ENCODE data around the gene FAM174B. TPM values are rescaled to one million over a fixed set of nuclear protein-coding genes. Genes with fewer than 3 reads are reported as not detected.

Gene FAM174B
- total RNA-seq, 2 donors from 2014 or later, result 25.2 to 25.7 TPM

DNA sequence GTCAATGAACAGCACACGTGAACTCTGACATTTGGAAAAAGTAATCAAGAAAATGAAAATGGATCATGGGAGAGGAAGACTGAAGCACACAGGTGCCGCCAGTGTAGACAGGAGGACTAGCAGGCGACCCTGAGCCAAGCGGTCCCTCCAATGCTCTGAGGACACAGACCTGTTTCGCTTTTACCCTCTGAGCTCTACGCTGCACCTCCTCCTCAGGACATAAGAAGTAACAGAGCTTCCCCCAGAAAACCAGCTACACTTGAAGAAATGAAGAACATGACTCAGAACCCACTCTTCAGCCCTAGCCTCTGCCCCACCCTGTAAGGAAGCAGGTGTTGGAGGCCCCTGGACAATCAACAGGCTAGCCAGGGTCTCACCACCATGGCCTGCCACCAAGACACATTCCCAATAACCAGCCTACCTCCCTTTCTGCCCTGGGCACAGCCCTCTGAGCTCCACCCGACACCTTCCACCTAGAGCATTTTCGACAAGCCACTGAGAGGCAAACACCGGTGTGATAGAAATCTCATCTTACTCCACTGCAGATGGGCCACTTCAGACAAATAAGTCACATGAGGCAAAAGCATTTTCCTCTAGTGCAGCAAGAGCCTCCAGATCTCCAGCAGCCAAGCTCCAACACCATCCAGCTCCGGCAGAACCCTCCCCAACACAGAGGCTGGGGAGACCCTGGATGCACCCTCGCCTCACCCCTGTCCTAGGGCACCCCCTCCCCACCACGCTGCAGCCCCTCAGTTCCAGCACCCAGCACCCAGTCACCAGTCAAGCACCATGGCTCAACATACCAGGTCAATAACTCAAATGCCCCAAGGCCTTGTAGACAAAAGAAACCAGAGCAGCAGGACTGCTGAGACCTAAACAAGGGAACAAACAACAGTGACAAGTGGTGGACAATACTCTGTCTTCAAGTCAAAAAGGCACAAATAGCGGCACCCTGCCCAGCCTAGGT lies 11.4 kb downstream of the FAM174B start:
- H3K36me3 ChIP-seq, result no peaks in the 10 kb centered on the region
- H3K9me3 ChIP-seq, result no peaks in the 10 kb centered on the region
- H3K9ac ChIP-seq (ENCODE audit: low read depth in 2 of 2, low read length in 2 of 2), result no peak overlapping the region
- no peak overlapping the region for H3K4me3 ChIP-seq
- DNase-seq, result no peak
- TF ChIP-seq, protein P1, sequence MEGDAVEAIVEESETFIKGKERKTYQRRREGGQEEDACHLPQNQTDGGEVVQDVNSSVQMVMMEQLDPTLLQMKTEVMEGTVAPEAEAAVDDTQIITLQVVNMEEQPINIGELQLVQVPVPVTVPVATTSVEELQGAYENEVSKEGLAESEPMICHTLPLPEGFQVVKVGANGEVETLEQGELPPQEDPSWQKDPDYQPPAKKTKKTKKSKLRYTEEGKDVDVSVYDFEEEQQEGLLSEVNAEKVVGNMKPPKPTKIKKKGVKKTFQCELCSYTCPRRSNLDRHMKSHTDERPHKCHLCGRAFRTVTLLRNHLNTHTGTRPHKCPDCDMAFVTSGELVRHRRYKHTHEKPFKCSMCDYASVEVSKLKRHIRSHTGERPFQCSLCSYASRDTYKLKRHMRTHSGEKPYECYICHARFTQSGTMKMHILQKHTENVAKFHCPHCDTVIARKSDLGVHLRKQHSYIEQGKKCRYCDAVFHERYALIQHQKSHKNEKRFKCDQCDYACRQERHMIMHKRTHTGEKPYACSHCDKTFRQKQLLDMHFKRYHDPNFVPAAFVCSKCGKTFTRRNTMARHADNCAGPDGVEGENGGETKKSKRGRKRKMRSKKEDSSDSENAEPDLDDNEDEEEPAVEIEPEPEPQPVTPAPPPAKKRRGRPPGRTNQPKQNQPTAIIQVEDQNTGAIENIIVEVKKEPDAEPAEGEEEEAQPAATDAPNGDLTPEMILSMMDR (IDR thresholded peaks at IDR 0.05), result no peak
- no peaks in the 10 kb centered on the region for H3K4me1 ChIP-seq
- intact Hi-C loops (cut with DNase I), result no loop called here
- H3K27ac ChIP-seq, result no peak overlapping the region
- H3K27me3 ChIP-seq, result no peaks in the 10 kb centered on the region

DNA sequence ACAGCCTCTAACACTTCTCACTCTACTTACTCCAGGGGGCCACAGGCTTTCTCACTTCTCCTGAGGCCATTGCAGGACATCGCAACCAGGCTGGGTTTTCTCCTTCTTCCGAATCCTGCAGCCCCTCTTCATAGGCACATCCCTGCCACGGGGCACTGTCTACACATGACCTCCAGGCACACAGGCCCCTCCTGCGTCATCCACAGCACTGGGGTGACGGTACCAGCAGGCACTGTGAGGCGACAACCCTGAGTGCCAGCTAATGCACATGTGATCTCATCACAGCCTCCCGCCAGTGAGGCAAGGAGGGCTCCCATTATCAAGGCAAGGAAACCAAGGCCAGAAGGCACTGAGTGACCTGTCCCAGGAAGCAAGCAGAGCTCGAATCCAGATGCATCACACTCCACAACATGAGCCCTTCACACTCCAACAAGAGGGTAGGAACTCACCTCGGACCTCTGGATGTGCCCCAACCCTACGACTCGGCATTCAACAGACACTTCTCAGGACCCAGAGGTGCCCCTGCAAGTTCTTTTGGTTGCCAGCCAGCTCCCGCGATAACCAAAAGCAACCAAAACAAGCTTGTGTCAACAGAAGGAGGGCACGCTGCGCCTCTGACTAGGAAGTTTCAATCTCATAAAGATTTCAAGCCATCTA lies 16.7 kb downstream of the FAM174B start:
- Histone ChIP-seq H3K4me1 (peaks cover 7% of the 10 kb centered on the region), H3K27me3 (no peaks in the 10 kb centered on the region), H3K9me3 (no peaks in the 10 kb centered on the region), H3K36me3 (no peaks in the 10 kb centered on the region), H3K27ac (peak overlapping the region; percentile 53), H3K4me3 (no peak overlapping the region), H3K9ac (ENCODE audit: low read depth in 2 of 2, low read length in 2 of 2) (peak overlapping the region in 1 of 2 donors; percentile 32)
- DNase-seq, result no peak
- TF ChIP-seq, protein P1 (IDR thresholded peaks at IDR 0.05), result no peak
- intact Hi-C loops (cut with DNase I), result no loop called here

DNA sequence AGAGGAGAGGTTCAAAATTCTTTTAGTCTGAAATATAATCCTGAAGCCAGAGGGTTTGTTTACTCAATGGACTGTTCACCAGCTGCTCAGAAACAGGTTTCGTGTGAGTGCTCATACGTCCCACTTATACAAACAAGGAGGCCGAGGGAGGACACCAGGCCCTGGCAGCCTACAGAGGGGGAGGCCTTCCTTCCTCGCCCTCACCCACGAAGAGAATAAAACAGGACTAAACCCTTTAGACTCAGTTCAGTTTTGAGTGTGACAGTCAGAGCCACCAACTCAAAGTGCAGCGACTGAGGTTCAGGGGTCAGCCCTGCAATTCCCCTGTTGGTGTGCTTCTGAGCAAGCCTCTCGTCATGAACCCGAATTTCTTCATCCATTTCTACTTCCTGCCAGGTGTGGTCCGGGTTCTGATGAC lies 17.3 kb downstream of the FAM174B start:
- no peak for DNase-seq
- Histone ChIP-seq H3K9me3 (no peaks in the 10 kb centered on the region), H3K27ac (peak overlapping the region; percentile 53), H3K9ac (ENCODE audit: low read depth in 2 of 2, low read length in 2 of 2) (peak overlapping the region in 1 of 2 donors; percentile 32), H3K4me3 (no peak overlapping the region), H3K4me1 (peaks cover 7% of the 10 kb centered on the region), H3K36me3 (no peaks in the 10 kb centered on the region), H3K27me3 (no peaks in the 10 kb centered on the region)
- intact Hi-C loops (cut with DNase I), result no loop called here
- TF ChIP-seq, protein P1 (IDR thresholded peaks at IDR 0.05), result no peak

DNA sequence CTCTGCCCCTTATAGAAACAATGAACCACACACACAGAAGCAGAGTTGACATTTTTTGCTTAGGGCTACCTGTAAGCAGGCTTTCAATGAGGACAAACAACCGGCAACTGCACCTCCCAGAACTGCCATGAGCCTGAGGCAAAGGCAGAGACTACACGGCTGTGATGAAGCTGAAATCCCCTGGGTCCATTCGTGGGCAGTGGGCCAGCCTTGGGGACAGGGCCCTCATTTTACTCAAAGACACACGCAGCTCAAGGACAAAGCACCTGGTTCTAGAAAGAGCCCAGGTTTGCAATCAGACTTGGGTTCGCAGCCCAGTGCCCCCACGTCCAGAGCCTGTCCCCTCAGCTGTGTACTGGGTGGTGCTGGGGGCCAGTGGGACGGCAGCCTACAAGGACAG lies 17.9 kb downstream of the FAM174B start:
- peaks cover 7% of the 10 kb centered on the region for H3K4me1 ChIP-seq
- no peak for DNase-seq
- intact Hi-C loops (cut with DNase I), result no loop called here
- H3K27ac ChIP-seq, result peak overlapping the region; percentile 53
- TF ChIP-seq, protein P1 (IDR thresholded peaks at IDR 0.05), result no peak
- H3K4me3 ChIP-seq, result no peak overlapping the region
- no peaks in the 10 kb centered on the region for H3K36me3 ChIP-seq
- H3K9ac ChIP-seq (ENCODE audit: low read depth in 2 of 2, low read length in 2 of 2), result no peak overlapping the region
- no peaks in the 10 kb centered on the region for H3K9me3 ChIP-seq
- no peaks in the 10 kb centered on the region for H3K27me3 ChIP-seq

DNA sequence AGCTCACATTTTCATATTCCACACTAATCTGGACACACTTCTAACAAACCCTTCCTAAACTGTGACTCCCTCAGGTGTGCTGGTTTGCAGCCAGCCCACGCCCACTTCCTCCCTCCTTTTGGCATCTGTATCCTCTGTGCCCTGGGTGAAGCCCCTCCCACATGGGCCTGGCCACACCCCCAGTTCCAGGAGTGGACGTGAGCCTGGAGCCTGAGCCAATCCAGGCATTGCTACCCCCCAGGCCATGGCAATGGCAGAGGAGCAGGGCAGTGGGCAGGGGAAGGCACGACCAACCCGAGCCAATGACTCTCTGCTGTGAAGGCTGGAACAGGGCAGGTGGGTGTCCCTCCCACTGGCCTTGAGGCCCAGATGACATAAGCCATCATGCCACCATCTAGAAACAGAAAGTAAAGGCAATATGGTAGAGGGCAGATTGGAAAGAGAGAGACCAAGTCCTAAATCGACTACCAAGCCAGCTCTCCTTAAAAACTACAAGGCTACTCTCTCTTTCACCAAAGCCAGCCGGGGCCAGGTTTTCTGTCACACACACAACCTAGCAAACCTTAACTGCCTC lies 18.6 kb downstream of the FAM174B start:
- Histone ChIP-seq H3K4me1 (peaks cover 7% of the 10 kb centered on the region), H3K4me3 (no peak overlapping the region), H3K27me3 (no peaks in the 10 kb centered on the region), H3K9ac (ENCODE audit: low read depth in 2 of 2, low read length in 2 of 2) (no peak overlapping the region), H3K27ac (peak overlapping the region; percentile 53), H3K9me3 (no peaks in the 10 kb centered on the region), H3K36me3 (no peaks in the 10 kb centered on the region)
- DNase-seq, result peak; percentile 58
- TF ChIP-seq, protein P1 (IDR thresholded peaks at IDR 0.05), result no peak
- intact Hi-C loops (cut with DNase I), result no loop called here
